ENCODE data around the gene PPP1R12C.

PPP1R12C gene

DNA sequence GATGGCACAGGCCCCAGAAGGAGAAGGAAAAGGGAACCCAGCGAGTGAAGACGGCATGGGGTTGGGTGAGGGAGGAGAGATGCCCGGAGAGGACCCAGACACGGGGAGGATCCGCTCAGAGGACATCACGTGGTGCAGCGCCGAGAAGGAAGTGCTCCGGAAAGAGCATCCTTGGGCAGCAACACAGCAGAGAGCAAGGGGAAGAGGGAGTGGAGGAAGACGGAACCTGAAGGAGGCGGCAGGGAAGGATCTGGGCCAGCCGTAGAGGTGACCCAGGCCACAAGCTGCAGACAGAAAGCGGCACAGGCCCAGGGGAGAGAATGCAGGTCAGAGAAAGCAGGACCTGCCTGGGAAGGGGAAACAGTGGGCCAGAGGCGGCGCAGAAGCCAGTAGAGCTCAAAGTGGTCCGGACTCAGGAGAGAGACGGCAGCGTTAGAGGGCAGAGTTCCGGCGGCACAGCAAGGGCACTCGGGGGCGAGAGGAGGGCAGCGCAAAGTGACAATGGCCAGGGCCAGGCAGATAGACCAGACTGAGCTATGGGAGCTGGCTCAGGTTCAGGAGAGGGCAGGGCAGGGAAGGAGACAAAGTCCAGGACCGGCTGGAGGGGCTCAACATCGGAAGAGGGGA, 1.1 kb downstream of the PPP1R12C start:
- TF ChIP-seq, protein P1, sequence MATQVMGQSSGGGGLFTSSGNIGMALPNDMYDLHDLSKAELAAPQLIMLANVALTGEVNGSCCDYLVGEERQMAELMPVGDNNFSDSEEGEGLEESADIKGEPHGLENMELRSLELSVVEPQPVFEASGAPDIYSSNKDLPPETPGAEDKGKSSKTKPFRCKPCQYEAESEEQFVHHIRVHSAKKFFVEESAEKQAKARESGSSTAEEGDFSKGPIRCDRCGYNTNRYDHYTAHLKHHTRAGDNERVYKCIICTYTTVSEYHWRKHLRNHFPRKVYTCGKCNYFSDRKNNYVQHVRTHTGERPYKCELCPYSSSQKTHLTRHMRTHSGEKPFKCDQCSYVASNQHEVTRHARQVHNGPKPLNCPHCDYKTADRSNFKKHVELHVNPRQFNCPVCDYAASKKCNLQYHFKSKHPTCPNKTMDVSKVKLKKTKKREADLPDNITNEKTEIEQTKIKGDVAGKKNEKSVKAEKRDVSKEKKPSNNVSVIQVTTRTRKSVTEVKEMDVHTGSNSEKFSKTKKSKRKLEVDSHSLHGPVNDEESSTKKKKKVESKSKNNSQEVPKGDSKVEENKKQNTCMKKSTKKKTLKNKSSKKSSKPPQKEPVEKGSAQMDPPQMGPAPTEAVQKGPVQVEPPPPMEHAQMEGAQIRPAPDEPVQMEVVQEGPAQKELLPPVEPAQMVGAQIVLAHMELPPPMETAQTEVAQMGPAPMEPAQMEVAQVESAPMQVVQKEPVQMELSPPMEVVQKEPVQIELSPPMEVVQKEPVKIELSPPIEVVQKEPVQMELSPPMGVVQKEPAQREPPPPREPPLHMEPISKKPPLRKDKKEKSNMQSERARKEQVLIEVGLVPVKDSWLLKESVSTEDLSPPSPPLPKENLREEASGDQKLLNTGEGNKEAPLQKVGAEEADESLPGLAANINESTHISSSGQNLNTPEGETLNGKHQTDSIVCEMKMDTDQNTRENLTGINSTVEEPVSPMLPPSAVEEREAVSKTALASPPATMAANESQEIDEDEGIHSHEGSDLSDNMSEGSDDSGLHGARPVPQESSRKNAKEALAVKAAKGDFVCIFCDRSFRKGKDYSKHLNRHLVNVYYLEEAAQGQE (IDR thresholded peaks at IDR 0.05; ENCODE audit: insufficient read depth in 1 of 2, low read depth in 2 of 2, low read length in 2 of 2) = no peak
- TF ChIP-seq TAF1 (IDR thresholded peaks at IDR 0.05; ENCODE audit: borderline replicate concordance, insufficient read depth, low read length) = no peak; the same call in 1 of the 2 replicates
- peak; percentile 78; the same call in 1 of the 2 replicates for TF ChIP-seq SIN3A (IDR thresholded peaks at IDR 0.05; ENCODE audit: borderline replicate concordance, insufficient read depth, low read length)
- peak; percentile 29; the same call in 1 of the 2 replicates for TF ChIP-seq POLR2AphosphoS5 (IDR thresholded peaks at IDR 0.05; ENCODE audit: low read depth, low read length)
- TF ChIP-seq FOXP2 (optimal IDR thresholded peaks at IDR 0.05; ENCODE audit: borderline replicate concordance, extremely low read depth, extremely low read length, insufficient read depth) = no peak

DNA sequence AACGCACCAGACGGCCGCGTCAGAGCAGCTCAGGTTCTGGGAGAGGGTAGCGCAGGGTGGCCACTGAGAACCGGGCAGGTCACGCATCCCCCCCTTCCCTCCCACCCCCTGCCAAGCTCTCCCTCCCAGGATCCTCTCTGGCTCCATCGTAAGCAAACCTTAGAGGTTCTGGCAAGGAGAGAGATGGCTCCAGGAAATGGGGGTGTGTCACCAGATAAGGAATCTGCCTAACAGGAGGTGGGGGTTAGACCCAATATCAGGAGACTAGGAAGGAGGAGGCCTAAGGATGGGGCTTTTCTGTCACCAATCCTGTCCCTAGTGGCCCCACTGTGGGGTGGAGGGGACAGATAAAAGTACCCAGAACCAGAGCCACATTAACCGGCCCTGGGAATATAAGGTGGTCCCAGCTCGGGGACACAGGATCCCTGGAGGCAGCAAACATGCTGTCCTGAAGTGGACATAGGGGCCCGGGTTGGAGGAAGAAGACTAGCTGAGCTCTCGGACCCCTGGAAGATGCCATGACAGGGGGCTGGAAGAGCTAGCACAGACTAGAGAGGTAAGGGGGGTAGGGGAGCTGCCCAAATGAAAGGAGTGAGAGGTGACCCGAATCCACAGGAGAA, 1.9 kb downstream of the PPP1R12C start:
- TF ChIP-seq SIN3A (IDR thresholded peaks at IDR 0.05; ENCODE audit: borderline replicate concordance, insufficient read depth, low read length) (no peak), TAF1 (IDR thresholded peaks at IDR 0.05; ENCODE audit: borderline replicate concordance, insufficient read depth, low read length) (no peak), FOXP2 (optimal IDR thresholded peaks at IDR 0.05; ENCODE audit: borderline replicate concordance, extremely low read depth, extremely low read length, insufficient read depth) (no peak), POLR2AphosphoS5 (IDR thresholded peaks at IDR 0.05; ENCODE audit: low read depth, low read length) (no peak)
- TF ChIP-seq, protein P1 (IDR thresholded peaks at IDR 0.05; ENCODE audit: insufficient read depth in 1 of 2, low read depth in 2 of 2, low read length in 2 of 2) = no peak

DNA sequence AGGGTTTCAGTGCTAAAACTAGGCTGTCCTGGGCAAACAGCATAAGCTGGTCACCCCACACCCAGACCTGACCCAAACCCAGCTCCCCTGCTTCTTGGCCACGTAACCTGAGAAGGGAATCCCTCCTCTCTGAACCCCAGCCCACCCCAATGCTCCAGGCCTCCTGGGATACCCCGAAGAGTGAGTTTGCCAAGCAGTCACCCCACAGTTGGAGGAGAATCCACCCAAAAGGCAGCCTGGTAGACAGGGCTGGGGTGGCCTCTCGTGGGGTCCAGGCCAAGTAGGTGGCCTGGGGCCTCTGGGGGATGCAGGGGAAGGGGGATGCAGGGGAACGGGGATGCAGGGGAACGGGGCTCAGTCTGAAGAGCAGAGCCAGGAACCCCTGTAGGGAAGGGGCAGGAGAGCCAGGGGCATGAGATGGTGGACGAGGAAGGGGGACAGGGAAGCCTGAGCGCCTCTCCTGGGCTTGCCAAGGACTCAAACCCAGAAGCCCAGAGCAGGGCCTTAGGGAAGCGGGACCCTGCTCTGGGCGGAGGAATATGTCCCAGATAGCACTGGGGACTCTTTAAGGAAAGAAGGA, 2.8 kb downstream of the PPP1R12C start:
- TF ChIP-seq POLR2AphosphoS5 (IDR thresholded peaks at IDR 0.05; ENCODE audit: low read depth, low read length) (no peak), SIN3A (IDR thresholded peaks at IDR 0.05; ENCODE audit: borderline replicate concordance, insufficient read depth, low read length) (no peak), TAF1 (IDR thresholded peaks at IDR 0.05; ENCODE audit: borderline replicate concordance, insufficient read depth, low read length) (no peak), FOXP2 (optimal IDR thresholded peaks at IDR 0.05; ENCODE audit: borderline replicate concordance, extremely low read depth, extremely low read length, insufficient read depth) (no peak)
- TF ChIP-seq, protein P1 (IDR thresholded peaks at IDR 0.05; ENCODE audit: insufficient read depth in 1 of 2, low read depth in 2 of 2, low read length in 2 of 2) = no peak

DNA sequence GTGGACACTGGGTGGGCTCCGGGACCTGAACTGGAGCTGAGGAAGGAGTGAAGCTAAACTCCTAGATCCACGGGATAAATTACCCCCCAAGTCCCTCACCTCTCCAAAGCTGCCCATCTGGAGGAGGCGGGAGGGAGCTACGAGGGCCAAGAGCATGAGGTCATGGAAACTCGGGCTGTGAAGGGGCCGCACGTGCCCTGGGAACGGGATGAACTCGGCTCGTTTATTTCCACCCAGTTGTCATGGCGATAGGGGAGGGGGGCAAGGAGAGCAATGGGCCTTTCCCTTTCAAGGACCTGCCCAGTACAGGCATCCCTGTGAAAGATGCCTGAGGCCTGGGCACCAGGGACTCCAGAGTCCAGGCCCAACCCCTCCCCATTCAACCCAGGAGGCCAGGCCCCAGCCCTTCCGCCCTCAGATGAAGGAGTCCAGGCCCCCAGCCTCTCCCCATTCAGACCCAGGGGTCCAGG, 3.8 kb downstream of the PPP1R12C start:
- no peak for TF ChIP-seq POLR2AphosphoS5 (IDR thresholded peaks at IDR 0.05; ENCODE audit: low read depth, low read length)

DNA sequence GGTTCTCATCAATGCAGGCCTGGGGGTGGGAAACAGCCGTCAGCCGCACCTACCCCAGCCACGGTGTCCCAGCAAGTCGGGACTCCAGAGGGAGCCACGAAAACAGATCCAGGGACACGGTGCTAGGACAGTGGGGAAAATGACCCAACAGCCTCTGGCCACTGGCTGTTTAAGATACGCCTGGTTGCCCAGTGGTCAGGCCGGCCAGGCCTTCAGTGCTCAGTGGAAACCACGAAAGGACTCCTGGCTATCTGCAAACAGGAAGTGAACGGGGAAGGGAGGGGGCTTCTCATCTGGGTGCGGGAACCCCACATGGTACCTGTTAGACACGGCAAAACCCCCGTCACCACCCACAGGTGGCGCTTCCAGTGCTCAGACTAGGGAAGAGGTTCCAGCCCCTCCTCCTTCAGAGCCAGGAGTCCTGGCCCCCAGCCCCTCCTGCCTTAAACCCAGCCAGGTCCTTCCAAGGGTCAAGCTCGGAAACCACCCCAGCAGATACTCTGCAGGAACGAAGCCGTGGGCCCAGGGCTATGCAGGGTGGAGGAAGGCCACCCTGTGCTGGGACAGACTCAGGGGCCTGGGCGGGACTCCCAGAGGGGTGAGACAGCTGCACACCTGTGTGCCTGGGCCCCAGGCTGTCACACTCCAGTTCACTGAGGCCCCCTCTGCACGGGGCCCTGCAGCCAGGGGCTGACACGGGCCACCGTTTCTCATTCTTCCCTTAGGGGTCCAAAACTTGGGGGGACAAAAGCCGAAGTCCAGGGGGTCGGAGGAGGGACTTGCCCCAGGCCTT, 4.5 kb downstream of the PPP1R12C start:
- TF ChIP-seq, protein P1 (IDR thresholded peaks at IDR 0.05; ENCODE audit: insufficient read depth in 1 of 2, low read depth in 2 of 2, low read length in 2 of 2) = no peak
- TF ChIP-seq POLR2AphosphoS5 (IDR thresholded peaks at IDR 0.05; ENCODE audit: low read depth, low read length) = no peak
- TF ChIP-seq TAF1 (IDR thresholded peaks at IDR 0.05; ENCODE audit: borderline replicate concordance, insufficient read depth, low read length) = no peak
- TF ChIP-seq SIN3A (IDR thresholded peaks at IDR 0.05; ENCODE audit: borderline replicate concordance, insufficient read depth, low read length) = no peak
- TF ChIP-seq FOXP2 (optimal IDR thresholded peaks at IDR 0.05; ENCODE audit: borderline replicate concordance, extremely low read depth, extremely low read length, insufficient read depth) = no peak
